ENCODE measurements around the gene ZNF124. TPM values are rescaled to one million over a fixed set of nuclear protein-coding genes. Genes with fewer than 3 reads are reported as not detected.

Gene ZNF124
- total RNA-seq, 1 donor from 2014 or later, result 93.4 TPM

DNA sequence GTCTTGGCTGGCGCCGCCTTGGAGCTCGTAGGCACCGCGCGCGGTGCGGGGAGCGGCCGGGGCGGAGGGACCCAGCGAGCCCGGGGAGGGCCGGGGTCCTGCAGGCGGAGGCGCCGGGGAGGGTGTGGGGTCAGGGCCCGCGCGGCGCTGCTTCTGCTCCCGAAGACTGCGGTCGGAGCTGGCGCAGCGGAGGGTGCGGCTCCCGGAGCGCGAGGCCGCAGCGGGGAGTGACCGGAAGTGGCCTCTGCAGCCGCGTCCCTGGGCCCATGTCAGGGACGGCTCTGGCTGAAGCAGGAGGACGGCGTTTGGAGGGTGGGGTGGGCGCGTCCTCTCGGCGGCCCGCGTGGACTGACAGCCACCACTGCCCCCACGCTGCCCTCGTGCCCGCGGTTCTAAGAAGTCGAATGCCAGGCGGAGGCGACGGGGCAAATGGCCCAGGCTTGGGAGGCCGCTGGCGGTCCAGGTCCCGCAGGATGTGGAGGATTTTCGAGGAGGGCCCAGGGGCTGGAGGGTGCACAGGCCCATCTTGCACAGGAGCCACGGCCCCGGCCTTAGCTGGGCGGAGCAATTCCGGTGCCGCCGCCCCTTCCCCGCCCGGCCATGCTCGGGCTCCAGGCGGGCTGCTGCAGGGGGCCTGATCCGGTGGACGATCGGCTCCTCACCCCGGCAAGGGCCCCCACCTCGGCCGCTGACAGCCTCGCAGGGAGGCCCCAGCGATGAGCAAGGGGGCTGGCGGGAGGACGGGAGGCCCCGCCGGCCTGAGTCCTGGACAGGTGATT, 59.9 kb downstream of the ZNF124 start:
- peak; percentile 43 for DNase-seq

DNA sequence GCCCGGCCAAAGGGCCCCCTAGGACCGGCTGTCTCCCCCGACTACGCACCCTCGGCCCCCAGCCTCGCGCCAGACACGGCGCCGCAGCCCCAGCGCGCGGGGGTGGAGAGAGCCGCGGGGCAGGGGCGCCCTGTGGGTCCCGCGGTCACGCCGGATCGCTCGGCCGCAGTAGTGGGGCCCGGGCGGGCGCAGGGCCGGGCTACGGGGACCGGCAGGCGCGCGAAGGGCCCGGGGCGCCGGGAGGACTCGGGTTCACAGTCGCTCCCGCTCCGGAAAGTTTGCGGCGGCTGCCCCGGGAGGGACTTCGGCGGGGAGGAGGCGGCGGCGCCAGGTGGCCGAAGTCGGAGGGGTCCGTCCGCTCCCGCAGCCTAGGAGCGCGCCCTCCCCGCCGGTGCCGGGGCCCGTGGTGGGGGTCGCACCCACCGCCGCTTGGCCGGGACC, 60.5 kb downstream of the ZNF124 start:
- DNase-seq, result peak; percentile 10

DNA sequence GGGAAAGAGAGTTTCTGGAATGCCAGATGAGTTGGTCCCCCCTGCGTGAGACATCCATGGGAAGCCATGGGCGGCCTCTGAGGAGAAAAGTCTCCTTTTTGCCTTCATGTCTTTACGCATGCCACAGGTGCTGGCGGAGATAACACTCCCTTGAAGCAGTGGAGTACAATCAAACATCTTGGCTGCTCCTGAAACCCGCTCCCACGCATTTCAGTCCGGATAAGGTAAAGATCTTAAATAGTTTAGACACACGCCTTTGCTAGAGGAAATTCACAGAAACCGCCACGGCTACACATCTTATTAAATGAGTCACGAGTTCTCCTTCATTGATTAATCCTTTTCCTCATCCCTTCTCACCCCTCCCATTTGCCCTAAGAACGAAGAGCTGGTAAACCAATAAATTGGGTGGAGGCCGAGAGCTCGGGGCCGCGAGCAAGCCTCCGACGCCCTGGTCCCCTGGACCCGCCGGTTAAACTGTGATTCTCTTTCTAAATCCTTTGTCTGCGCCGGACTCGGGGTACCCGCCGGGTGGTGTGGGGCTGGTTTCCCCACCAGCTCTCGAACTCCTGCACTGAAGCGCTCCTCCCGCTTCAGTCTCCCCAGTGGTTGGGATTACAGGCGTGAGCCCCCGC, 61.1 kb downstream of the ZNF124 start:
- DNase-seq, result peak; percentile 7

DNA sequence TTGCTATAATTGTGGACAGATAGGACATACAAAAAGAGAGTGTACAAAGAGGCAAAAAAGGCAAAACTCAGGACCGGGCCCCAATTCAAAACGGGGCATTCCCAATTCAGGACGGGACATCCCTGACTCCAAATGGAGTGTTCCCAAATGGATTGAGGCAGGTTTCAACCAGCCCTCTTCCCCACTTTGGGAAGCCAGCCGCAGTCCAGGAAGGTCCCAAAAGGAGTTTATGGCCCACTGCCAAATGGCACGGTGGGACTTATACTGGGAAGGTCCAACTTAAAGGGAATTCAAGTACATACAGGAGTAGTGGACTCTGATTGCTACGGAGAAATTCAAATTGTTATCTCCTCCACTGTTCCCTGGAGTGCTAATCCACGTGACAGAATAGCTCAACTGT, 64.1 kb downstream of the ZNF124 start:
- DNase-seq, result no peak

DNA sequence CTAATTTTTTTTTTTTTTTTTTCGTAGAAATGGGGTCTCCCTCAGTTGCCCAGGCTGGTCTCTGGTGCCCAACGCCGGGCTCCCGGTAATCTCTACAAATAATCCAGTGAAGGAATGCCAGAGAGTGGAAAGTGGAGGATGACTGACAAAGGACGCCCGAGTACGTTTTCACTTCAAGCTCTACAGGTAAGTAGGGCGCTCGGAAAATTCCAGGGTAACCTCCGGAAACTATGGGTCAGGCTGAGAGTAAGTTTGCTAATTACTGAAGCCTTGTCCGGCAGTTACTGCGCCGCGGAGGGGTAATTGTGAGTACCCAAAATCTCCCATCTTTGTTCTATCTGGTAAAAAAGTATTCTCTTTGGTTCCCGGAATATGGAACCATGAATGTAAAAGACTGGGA, 65.9 kb downstream of the ZNF124 start:
- DNase-seq, result no peak

Other genes with a start within 250 kb of the ZNF124 start
- gene AHCTF1, start 240.1 kb downstream of the ZNF124 start, total RNA-seq, result 31.7 and 39.9 TPM in 2 replicates
- gene ZNF695, start 164.0 kb downstream of the ZNF124 start, total RNA-seq, result 2.7 and 2.9 TPM in 2 replicates
- 7.0 and 10.4 TPM in 2 replicates for gene ZNF670, start 93.2 kb downstream of the ZNF124 start, total RNA-seq
- 11.9 and 19.4 TPM in 2 replicates for gene ZNF669, start 67.7 kb downstream of the ZNF124 start, total RNA-seq
- gene VN1R5, start 84.1 kb upstream of the ZNF124 start, total RNA-seq, result not detected in 2 replicates
- 27.7 and 32.3 TPM in 2 replicates for gene ZNF496, start 159.8 kb upstream of the ZNF124 start, total RNA-seq
- not detected in 2 replicates for gene NLRP3, start 244.2 kb upstream of the ZNF124 start, total RNA-seq

All from dermis blood vessel endothelial cell (primary cell).